Measurements from ENCODE around the gene MBD5.

DNA sequence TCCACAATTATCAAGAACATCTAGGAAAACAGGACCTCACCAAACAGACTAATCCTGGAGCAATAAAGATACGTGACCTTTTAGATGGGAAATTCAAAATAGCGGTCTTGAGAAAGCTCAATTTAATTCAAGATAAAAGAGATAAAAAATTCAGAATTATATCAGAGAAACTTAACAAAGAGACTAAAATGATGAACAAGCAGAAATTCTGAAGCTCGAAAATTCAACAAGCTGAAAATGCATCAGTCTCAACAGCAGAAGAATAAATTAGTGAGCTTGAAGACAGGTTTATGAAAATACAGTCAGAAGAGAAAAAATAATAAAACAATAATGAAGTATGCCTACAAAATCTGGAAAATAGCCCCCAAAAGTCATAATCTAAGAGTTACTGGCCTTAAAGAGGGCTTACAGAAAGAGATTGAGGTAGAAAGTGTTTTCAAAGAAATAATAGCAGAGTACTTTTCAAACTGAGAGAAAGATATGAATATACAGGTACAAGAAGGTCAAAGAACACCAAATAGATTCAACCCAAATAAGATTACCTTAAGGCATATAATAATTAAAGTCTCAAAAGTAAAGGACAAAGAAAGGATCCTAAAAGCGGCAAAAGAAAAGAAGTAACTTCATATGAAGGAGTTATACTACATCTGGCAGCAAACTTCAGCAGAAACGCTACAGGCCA lies 13.5 kb upstream of the MBD5 start:
- TF ChIP-seq EP300 (IDR thresholded peaks at IDR 0.05) = no peak
- TF ChIP-seq, protein P1, sequence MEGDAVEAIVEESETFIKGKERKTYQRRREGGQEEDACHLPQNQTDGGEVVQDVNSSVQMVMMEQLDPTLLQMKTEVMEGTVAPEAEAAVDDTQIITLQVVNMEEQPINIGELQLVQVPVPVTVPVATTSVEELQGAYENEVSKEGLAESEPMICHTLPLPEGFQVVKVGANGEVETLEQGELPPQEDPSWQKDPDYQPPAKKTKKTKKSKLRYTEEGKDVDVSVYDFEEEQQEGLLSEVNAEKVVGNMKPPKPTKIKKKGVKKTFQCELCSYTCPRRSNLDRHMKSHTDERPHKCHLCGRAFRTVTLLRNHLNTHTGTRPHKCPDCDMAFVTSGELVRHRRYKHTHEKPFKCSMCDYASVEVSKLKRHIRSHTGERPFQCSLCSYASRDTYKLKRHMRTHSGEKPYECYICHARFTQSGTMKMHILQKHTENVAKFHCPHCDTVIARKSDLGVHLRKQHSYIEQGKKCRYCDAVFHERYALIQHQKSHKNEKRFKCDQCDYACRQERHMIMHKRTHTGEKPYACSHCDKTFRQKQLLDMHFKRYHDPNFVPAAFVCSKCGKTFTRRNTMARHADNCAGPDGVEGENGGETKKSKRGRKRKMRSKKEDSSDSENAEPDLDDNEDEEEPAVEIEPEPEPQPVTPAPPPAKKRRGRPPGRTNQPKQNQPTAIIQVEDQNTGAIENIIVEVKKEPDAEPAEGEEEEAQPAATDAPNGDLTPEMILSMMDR (IDR thresholded peaks at IDR 0.05) = no peak
- TF ChIP-seq POLR2A (IDR thresholded peaks at IDR 0.05) = no peak
